WTC11 (cell line): ENCODE results near the gene TANGO6. TPM values are rescaled to one million over a fixed set of nuclear protein-coding genes. Genes with fewer than 3 reads are reported as not detected.
A peak's percentile ranks its signal among the peaks of the same experiment; 100 is the strongest.

Experiments used
- ATAC-seq: fragments of 200-7000 bp; cut with Tn5 transposase; 2 replicates; pipeline ENCODE4 v1.10.0; 2021; ENCODE audit warnings: mild to moderate bottlenecking, moderate library complexity
- CTCF ChIA-PET: fragments of 300-600 bp; sonication (Branson Sonifier 250); formaldehyde crosslinking; loops from one replicate; lab custom pipeline; 2021; ENCODE audit warnings: antibody characterized with exemption; lab: Charles Lee
- POLR2A ChIA-PET: fragments of 350-600 bp; sonication (Branson Sonifier 250); formaldehyde crosslinking; loops from one replicate; lab custom pipeline; 2021; ENCODE audit warnings: antibody characterized with exemption; lab: Charles Lee
- DNase-seq: peaks from one replicate; pipeline ENCODE4 v3.0.0; 2021; ENCODE audit warnings: low spot score
- H3K27ac Mint-ChIP-seq: 2 replicates; pipeline ENCODE4 v1.8.0; 2021; ENCODE audit warnings: mixed read lengths
- H3K27me3 Mint-ChIP-seq: 2 replicates; pipeline ENCODE4 v1.8.0; 2021; ENCODE audit warnings: low read depth, mild to moderate bottlenecking, moderate library complexity, mixed read lengths
- H3K36me3 Mint-ChIP-seq: 2 replicates; pipeline ENCODE4 v1.8.0; 2021; ENCODE audit warnings: mixed read lengths
- H3K4me1 Mint-ChIP-seq: 2 replicates; pipeline ENCODE4 v1.8.0; 2022; ENCODE audit warnings: mixed read lengths
- H3K4me3 Mint-ChIP-seq: 2 replicates; pipeline ENCODE4 v1.8.0; 2021; ENCODE audit warnings: mild to moderate bottlenecking, moderate library complexity, mixed read lengths
- H3K9me3 Mint-ChIP-seq: 2 replicates; pipeline ENCODE4 v1.8.0; 2021; ENCODE audit warnings: mixed read lengths
- ATF3 ChIP-seq: sonication (generic); formaldehyde crosslinking; conservative IDR thresholded peaks from 2 replicates; pipeline ENCODE4 v1.8.1; 2022; ENCODE audit warnings: mild to moderate bottlenecking, missing genetic modification reagents
- CTCF ChIP-seq: fragments of 200-600 bp; IDR thresholded peaks from 2 replicates; pipeline ENCODE4 v1.8.0; 2022; ENCODE audit warnings: antibody characterized with exemption
- E2F4 ChIP-seq: sonication (generic); formaldehyde crosslinking; IDR thresholded peaks from 2 replicates; pipeline ENCODE4 v1.8.1; 2022; ENCODE audit warnings: low read depth, mild to moderate bottlenecking, moderate library complexity, missing genetic modification reagents, borderline replicate concordance
- ETV6 ChIP-seq: sonication (generic); formaldehyde crosslinking; IDR thresholded peaks from 2 replicates; pipeline ENCODE4 v1.8.1; 2022; ENCODE audit warnings: mild to moderate bottlenecking, missing genetic modification reagents
- FOXK1 ChIP-seq: sonication (generic); formaldehyde crosslinking; IDR thresholded peaks from 2 replicates; pipeline ENCODE4 v1.8.0; 2022; ENCODE audit warnings: mild to moderate bottlenecking, moderate library complexity, missing genetic modification reagents
- GRHL2 ChIP-seq: fragments of 250-450 bp; sonication (Bioruptor Pico); IDR thresholded peaks from 2 replicates; pipeline ENCODE4 v1.8.0; 2022; ENCODE audit warnings: mild to moderate bottlenecking, moderate library complexity; ENCODE audit not compliant: insufficient replicate concordance, severe bottlenecking
- GTF2I ChIP-seq: fragments of 250-450 bp; sonication (Bioruptor Pico); conservative IDR thresholded peaks from 2 replicates; pipeline ENCODE4 v1.4.0; 2021; ENCODE audit warnings: mild to moderate bottlenecking
- JUN ChIP-seq: sonication (generic); formaldehyde crosslinking; IDR thresholded peaks from 2 replicates; pipeline ENCODE4 v1.8.0; 2023; ENCODE audit warnings: mild to moderate bottlenecking, missing genetic modification reagents
- KAT7 ChIP-seq: sonication (generic); formaldehyde crosslinking; IDR thresholded peaks from 2 replicates; pipeline ENCODE4 v1.8.1; 2023; ENCODE audit warnings: missing genetic modification reagents, mild to moderate bottlenecking, borderline replicate concordance
- MAX ChIP-seq: sonication (generic); formaldehyde crosslinking; IDR thresholded peaks from 2 replicates; pipeline ENCODE4 v1.8.0; 2022; ENCODE audit warnings: mild to moderate bottlenecking, missing genetic modification reagents
- MLX ChIP-seq: sonication (generic); formaldehyde crosslinking; IDR thresholded peaks from 2 replicates; pipeline ENCODE4 v1.8.1; 2023; ENCODE audit warnings: mild to moderate bottlenecking, missing genetic modification reagents, moderate library complexity
- NFYB ChIP-seq: sonication (generic); formaldehyde crosslinking; conservative IDR thresholded peaks from 2 replicates; pipeline ENCODE4 v1.8.0; 2022; ENCODE audit warnings: low read depth, missing genetic modification reagents
- NR1H2 ChIP-seq: sonication (generic); formaldehyde crosslinking; IDR thresholded peaks from 2 replicates; pipeline ENCODE4 v1.9.0; 2021; ENCODE audit warnings: mild to moderate bottlenecking, moderate library complexity, missing genetic modification reagents
- NR3C1 ChIP-seq: sonication (generic); formaldehyde crosslinking; conservative IDR thresholded peaks from 2 replicates; pipeline ENCODE4 v1.8.1; 2023; ENCODE audit warnings: low read depth, mild to moderate bottlenecking, missing genetic modification reagents
- OVOL2 ChIP-seq: fragments of 250-450 bp; sonication (Bioruptor Pico); IDR thresholded peaks from 2 replicates; pipeline ENCODE4 v1.9.0; 2021; ENCODE audit warnings: mild to moderate bottlenecking, borderline replicate concordance
- PRRX2 ChIP-seq: fragments of 250-450 bp; sonication (Bioruptor Pico); IDR thresholded peaks from 2 replicates; pipeline ENCODE4 v1.8.0; 2021; ENCODE audit warnings: mild to moderate bottlenecking
- SOX15 ChIP-seq: fragments of 250-450 bp; sonication (Bioruptor Pico); IDR thresholded peaks from 2 replicates; pipeline ENCODE4 v1.9.0; 2021; ENCODE audit warnings: mild to moderate bottlenecking
- ZNF121 ChIP-seq: sonication (generic); formaldehyde crosslinking; IDR thresholded peaks from 2 replicates; pipeline ENCODE4 v1.8.0; 2023; ENCODE audit warnings: missing genetic modification reagents
- ZNF219 ChIP-seq: sonication (generic); formaldehyde crosslinking; IDR thresholded peaks from 2 replicates; pipeline ENCODE4 v1.8.0; 2023; ENCODE audit warnings: missing genetic modification reagents, mild to moderate bottlenecking, borderline replicate concordance
- ZNF263 ChIP-seq: sonication (generic); formaldehyde crosslinking; IDR thresholded peaks from 2 replicates; pipeline ENCODE4 v1.8.1; 2022; ENCODE audit warnings: low read depth, mild to moderate bottlenecking, moderate library complexity, missing genetic modification reagents
- ZNF317 ChIP-seq: sonication (generic); formaldehyde crosslinking; IDR thresholded peaks from 2 replicates; pipeline ENCODE4 v1.8.1; 2023; ENCODE audit warnings: low read depth, mild to moderate bottlenecking, moderate library complexity, missing genetic modification reagents, borderline replicate concordance
- ZNF396 ChIP-seq: fragments of 250-450 bp; sonication (Bioruptor Pico); IDR thresholded peaks from 2 replicates; pipeline ENCODE4 v1.8.0; 2021; ENCODE audit warnings: mild to moderate bottlenecking, moderate library complexity, borderline replicate concordance
- ZNF423 ChIP-seq: fragments of 250-450 bp; sonication (Bioruptor Pico); IDR thresholded peaks from 2 replicates; pipeline ENCODE4 v2.1.2; 2022; ENCODE audit warnings: mild to moderate bottlenecking, moderate library complexity
- ZSCAN18 ChIP-seq: fragments of 250-450 bp; sonication (Bioruptor Pico); IDR thresholded peaks from 2 replicates; pipeline ENCODE4 v2.1.2; 2022; ENCODE audit warnings: mild to moderate bottlenecking, moderate library complexity
- total RNA-seq: library from RNA; stranded (reverse); gene quantifications from 3 replicates; pipeline ENCODE4 v1.2.3, GENCODE V29; 2021

TANGO6 gene
- total RNA-seq, 1 experiment from 2014 or later: 15.6 TPM

GRCh38 chr16:69111876-69112230 lies 268.5 kb downstream of the TANGO6 start:
- TF ChIP-seq GRHL2 (CRISPR knock-in tag) (no peak), ETV6 (CRISPR knock-in tag) (no peak), E2F4 (CRISPR knock-in tag) (no peak), ZNF423 (CRISPR knock-in tag) (no peak), MLX (CRISPR knock-in tag) (no peak), KAT7 (CRISPR knock-in tag) (no peak), ZSCAN18 (CRISPR knock-in tag) (no peak), ZNF396 (no peak), SOX15 (CRISPR knock-in tag) (no peak), OVOL2 (CRISPR knock-in tag) (no peak), NR3C1 (no peak), NR1H2 (CRISPR knock-in tag) (no peak), JUN (no peak)
- TF ChIP-seq, all 79 proteins: peak for 0
- Mint-ChIP-seq H3K36me3 (peaks cover 71% of the 10 kb centered on the region), H3K4me1 (peaks cover 42% of the 10 kb centered on the region), H3K4me3 (no peak overlapping the region), H3K27me3 (no peaks in the 10 kb centered on the region), H3K9me3 (no peaks in the 10 kb centered on the region), H3K27ac (peak overlapping the region; percentile 77)
- POLR2A ChIA-PET: interaction anchor here (0.9 kb wide), 1 partner anchor 13 kb away, joined by 3 read pairs; no protein-coding TSS in a partner anchor
- DNase-seq (no peak), ATAC-seq (no peak)
- CTCF ChIA-PET: interaction anchor here (0.6 to 3.4 kb wide), 8 partner anchors 11 to 210 kb away, joined by 3 to 49 read pairs (median 4); no protein-coding TSS in a partner anchor

- H3K4me1 Mint-ChIP-seq: peaks cover 42% of the 10 kb centered on the region
- no peak overlapping the region for H3K4me3 Mint-ChIP-seq
- H3K9me3 Mint-ChIP-seq: no peaks in the 10 kb centered on the region
- DNase-seq: peak; percentile 89
- H3K27ac Mint-ChIP-seq: peak overlapping the region; percentile 77
- H3K27me3 Mint-ChIP-seq: no peaks in the 10 kb centered on the region
- ATAC-seq: peak; percentile 81
- ChIA-PET CTCF (interaction anchor here (0.6 to 3.4 kb wide), 27 partner anchors 11 to 268 kb away, joined by 3 to 49 read pairs (median 4); no protein-coding TSS in a partner anchor), POLR2A (interaction anchor here (0.9 kb wide), 1 partner anchor 12 kb away, joined by 3 read pairs; no protein-coding TSS in a partner anchor)
- TF ChIP-seq CTCF: peak; percentile 80
- TF ChIP-seq ZNF219 (CRISPR knock-in tag): no peak
- TF ChIP-seq, all 79 proteins: peak for 1
- peaks cover 74% of the 10 kb centered on the region for H3K36me3 Mint-ChIP-seq
Measured at GRCh38 chr16:69112285-69113129, 269.2 kb downstream of the TANGO6 start.

GRCh38 chr16:69113216-69113615 lies 269.9 kb downstream of the TANGO6 start:
- ATAC-seq: no peak
- TF ChIP-seq NR3C1 (no peak), ATF3 (CRISPR knock-in tag) (no peak), NFYB (CRISPR knock-in tag) (no peak), NR1H2 (CRISPR knock-in tag) (no peak), GRHL2 (CRISPR knock-in tag) (no peak), PRRX2 (CRISPR knock-in tag) (no peak), ZNF121 (CRISPR knock-in tag) (no peak), GTF2I (CRISPR knock-in tag) (no peak), FOXK1 (CRISPR knock-in tag) (no peak), ZNF263 (CRISPR knock-in tag) (no peak), MAX (CRISPR knock-in tag) (no peak), ZNF317 (CRISPR knock-in tag) (no peak), E2F4 (CRISPR knock-in tag) (no peak), JUN (no peak)

More at GRCh38 chr16:69113216-69113615, 269.9 kb downstream of the TANGO6 start:
- POLR2A ChIA-PET: interaction anchor here (0.5 kb wide), 1 partner anchor 626 kb away, joined by 3 read pairs; no protein-coding TSS in a partner anchor
- peaks cover 82% of the 10 kb centered on the region for H3K36me3 Mint-ChIP-seq
- no peak overlapping the region for H3K4me3 Mint-ChIP-seq
- no peaks in the 10 kb centered on the region for H3K9me3 Mint-ChIP-seq
- DNase-seq: peak; percentile 6
- H3K27ac Mint-ChIP-seq: peak overlapping the region; percentile 63; the same call in 1 of the 2 replicates
- H3K27me3 Mint-ChIP-seq: no peaks in the 10 kb centered on the region
- peaks cover 37% of the 10 kb centered on the region for H3K4me1 Mint-ChIP-seq
- CTCF ChIA-PET: interaction anchor here (0.9 to 3.4 kb wide), 21 partner anchors 10 to 251 kb away, joined by 3 to 49 read pairs (median 4); no protein-coding TSS in a partner anchor
